ENCODE data around the gene ARMC9. TPM values are rescaled to one million over a fixed set of nuclear protein-coding genes. Genes with fewer than 3 reads are reported as not detected.

The ARMC9 gene
- total RNA-seq, 1 experiment from 2014 or later = 42.7 TPM

GRCh38 chr2:231418820-231419640, 220.6 kb downstream of the ARMC9 start:
- no peaks in the 10 kb centered on the region for H3K9me3 ChIP-seq (ENCODE audit: control insufficient read depth, insufficient read depth, low read depth, low read length)
- no peak overlapping the region for H3K27ac ChIP-seq (ENCODE audit: low read length)
- H3K27me3 ChIP-seq (ENCODE audit: control insufficient read depth, insufficient read depth, low read length) = no peaks in the 10 kb centered on the region
- ATAC-seq (no peak), DNase-seq (ENCODE audit: low read depth, low spot score) (no peak)
- intact Hi-C loops (cut with micrococcal nuclease; ENCODE audit: unreplicated experiment) = no loop called here
- peaks cover 2% of the 10 kb centered on the region; the same call in 1 of the 2 replicates for H3K4me1 ChIP-seq (ENCODE audit: control insufficient read depth, insufficient read depth, low read length)
- H3K4me3 ChIP-seq (ENCODE audit: low read depth in 2 of 2, low read length in 2 of 2) = no peak overlapping the region
- no TSS peak for BruUV-seq (replicated peaks)
- CTCF ChIA-PET = interaction anchor here (0.6 kb wide), 1 partner anchor 14 kb away, joined by 3 read pairs; no protein-coding TSS in a partner anchor
- POLR2A ChIA-PET = interaction anchor here (0.6 kb wide), 1 partner anchor 343 kb away, joined by 5 read pairs; no protein-coding TSS in a partner anchor
- in situ Hi-C loops (cut with HindIII; ENCODE audit: low pct_unique_long_range_greater_than_20kb, low sequenced_read_pairs) = loop anchor here (25.0 kb wide), 1 partner anchor 107 kb away; no protein-coding TSS in a partner anchor
- TF ChIP-seq TCF7L2 (IDR thresholded peaks at IDR 0.05; ENCODE audit: low read depth, low read length) (no peak), CTCF (IDR thresholded peaks at IDR 0.05) (no peak), POLR2AphosphoS5 (IDR thresholded peaks at IDR 0.05; ENCODE audit: low read depth, low read length) (no peak), SIN3A (IDR thresholded peaks at IDR 0.05; ENCODE audit: borderline replicate concordance, insufficient read depth, low read depth, low read length) (no peak), REST (IDR thresholded peaks at IDR 0.05; ENCODE audit: insufficient read depth in 1 of 2, low read depth in 2 of 2, low read length in 1 of 2) (no peak)
- H3K36me3 ChIP-seq (ENCODE audit: control insufficient read depth, insufficient read depth, low read length) = no peaks in the 10 kb centered on the region

GRCh38 chr2:231421051-231421580, 222.7 kb downstream of the ARMC9 start:
- in situ Hi-C loops (cut with HindIII; ENCODE audit: low pct_unique_long_range_greater_than_20kb, low sequenced_read_pairs) (loop anchor here (25.0 kb wide), 1 partner anchor 109 kb away; no protein-coding TSS in a partner anchor), intact Hi-C loops (cut with micrococcal nuclease; ENCODE audit: unreplicated experiment) (no loop called here)
- Histone ChIP-seq H3K4me3 (ENCODE audit: low read depth in 2 of 2, low read length in 2 of 2) (no peak overlapping the region), H3K4me1 (ENCODE audit: control insufficient read depth, insufficient read depth, low read length) (peaks cover 10% of the 10 kb centered on the region), H3K36me3 (ENCODE audit: control insufficient read depth, insufficient read depth, low read length) (no peaks in the 10 kb centered on the region), H3K9me3 (ENCODE audit: control insufficient read depth, insufficient read depth, low read depth, low read length) (no peaks in the 10 kb centered on the region), H3K27ac (ENCODE audit: low read length) (no peak overlapping the region), H3K27me3 (ENCODE audit: control insufficient read depth, insufficient read depth, low read length) (no peaks in the 10 kb centered on the region)
- ChIA-PET POLR2A (no interaction called here), CTCF (no interaction called here)
- ATAC-seq (no peak), DNase-seq (ENCODE audit: low read depth, low spot score) (no peak)
- BruUV-seq (replicated peaks) = no TSS peak
- TF ChIP-seq CTCF (IDR thresholded peaks at IDR 0.05) (no peak), REST (IDR thresholded peaks at IDR 0.05; ENCODE audit: insufficient read depth in 1 of 2, low read depth in 2 of 2, low read length in 1 of 2) (no peak), POLR2AphosphoS5 (IDR thresholded peaks at IDR 0.05; ENCODE audit: low read depth, low read length) (no peak), TCF7L2 (IDR thresholded peaks at IDR 0.05; ENCODE audit: low read depth, low read length) (no peak), SIN3A (IDR thresholded peaks at IDR 0.05; ENCODE audit: borderline replicate concordance, insufficient read depth, low read depth, low read length) (no peak)
